Suprapubic skin (tissue), 4 donors: ENCODE data around the gene UBL5. TPM values are rescaled to one million over a fixed set of nuclear protein-coding genes. Genes with fewer than 3 reads are reported as not detected.

Source experiments
- DNase-seq, 2 donors: peaks; one replicate each; pipeline ENCODE4 v3.0.0-alpha.2; 2019; ENCODE audit warnings: low spot score in 2 of 2
- H3K27ac ChIP-seq: fragments of 200-600 bp; sonication (generic); one replicate; pipeline ENCODE4 v1.5.1; 2019
- H3K27me3 ChIP-seq: fragments of 200-600 bp; sonication (generic); one replicate; pipeline ENCODE4 v1.5.1; 2019
- H3K36me3 ChIP-seq: fragments of 200-600 bp; sonication (generic); one replicate; pipeline ENCODE4 v1.5.1; 2019
- H3K4me1 ChIP-seq: fragments of 200-600 bp; sonication (generic); one replicate; pipeline ENCODE4 v1.5.1; 2019
- H3K4me3 ChIP-seq: fragments of 200-600 bp; sonication (generic); one replicate; pipeline ENCODE4 v1.5.1; 2019; ENCODE audit warnings: mild to moderate bottlenecking
- H3K9me3 ChIP-seq: fragments of 200-600 bp; sonication (generic); one replicate; pipeline ENCODE4 v1.5.1; 2019
- CTCF ChIP-seq, 2 donors: fragments of 200-600 bp in 1 of 2; fragments of 450-650 bp in 1 of 2; sonication (generic) in 1 of 2; IDR thresholded peaks; one replicate each; pipeline ENCODE4 v1.5.1; 2016 to 2019; ENCODE audit warnings: antibody characterized with exemption in 2 of 2, mild to moderate bottlenecking in 1 of 2, moderate library complexity in 1 of 2
- EP300 ChIP-seq: sonication (generic); formaldehyde crosslinking; IDR thresholded peaks from one replicate; pipeline ENCODE4 v1.6.1; 2017; ENCODE audit warnings: antibody characterized with exemption
- POLR2A ChIP-seq, 2 donors: fragments of 450-650 bp; IDR thresholded peaks; one replicate each; pipeline ENCODE4 v1.6.1; 2017; ENCODE audit warnings: antibody characterized with exemption in 2 of 2, mild to moderate bottlenecking in 2 of 2, moderate library complexity in 2 of 2
- POLR2AphosphoS5 ChIP-seq, 3 donors: sonication (generic); formaldehyde crosslinking; IDR thresholded peaks; one replicate each; pipeline ENCODE4 v1.6.1; 2017; ENCODE audit warnings: antibody characterized with exemption in 3 of 3
- WGBS: methylation state at CpG from one replicate; pipeline ENCODE4 v1.1.5; 2018; 5-methylcytosine and 5-hydroxymethylcytosine counted together
- total RNA-seq, 4 donors: library from RNA; depleted of rRNA; stranded (reverse); fragments of >200 nt; gene quantifications; one replicate each; pipeline ENCODE4 v1.1.0, GENCODE V29; 2016

The UBL5 gene
- total RNA-seq, 4 donors from 2014 or later, result 170 to 337 (median 261) TPM

DNA sequence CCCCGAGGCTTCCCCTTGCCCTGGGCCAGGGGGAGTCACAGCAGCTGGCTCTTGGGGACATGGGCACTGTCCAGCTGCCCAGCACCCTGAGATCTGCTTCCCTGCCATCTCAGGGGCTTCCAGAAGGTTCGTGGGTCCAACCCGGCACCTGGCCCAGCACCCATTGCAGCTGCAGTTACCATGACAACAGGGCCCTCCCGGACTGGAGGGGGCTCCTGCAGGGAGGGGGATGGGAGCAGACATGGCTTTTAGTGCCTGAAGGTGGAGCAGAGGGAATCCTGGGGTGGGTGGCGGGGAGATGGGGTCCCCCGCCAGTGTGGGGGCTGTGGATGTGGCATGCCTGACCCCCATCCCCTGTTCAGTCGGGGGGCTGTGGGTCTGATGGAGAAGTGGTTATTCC, 22.1 kb downstream of the UBL5 start:
- TF ChIP-seq POLR2AphosphoS5 (IDR thresholded peaks at IDR 0.05) (no peak), CTCF (IDR thresholded peaks at IDR 0.05) (no peak), EP300 (no peak), POLR2A (IDR thresholded peaks at IDR 0.05) (no peak)
- no peaks in the 10 kb centered on the region for H3K27me3 ChIP-seq
- H3K27ac ChIP-seq, result no peak overlapping the region
- H3K4me1 ChIP-seq, result peaks cover 15% of the 10 kb centered on the region
- no peaks in the 10 kb centered on the region for H3K9me3 ChIP-seq
- no CpG with 5 or more reads among the region's 7 CpGs for WGBS
- no peak overlapping the region for H3K4me3 ChIP-seq
- H3K36me3 ChIP-seq, result peaks cover 50% of the 10 kb centered on the region
- DNase-seq, result no peak

GRCh38 chr19:9850235-9850959, 22.7 kb downstream of the UBL5 start:
- H3K4me1 ChIP-seq, result peaks cover 15% of the 10 kb centered on the region
- H3K27me3 ChIP-seq, result no peaks in the 10 kb centered on the region
- no peak overlapping the region for H3K4me3 ChIP-seq
- 63% methylated on average over 11 of the region's 19 CpGs for WGBS
- no peak for DNase-seq
- TF ChIP-seq POLR2AphosphoS5 (IDR thresholded peaks at IDR 0.05), result no peak
- TF ChIP-seq POLR2A (IDR thresholded peaks at IDR 0.05), result no peak
- no peak for TF ChIP-seq CTCF (IDR thresholded peaks at IDR 0.05)
- no peak for TF ChIP-seq EP300
- no peak overlapping the region for H3K27ac ChIP-seq
- peaks cover 47% of the 10 kb centered on the region for H3K36me3 ChIP-seq
- H3K9me3 ChIP-seq, result no peaks in the 10 kb centered on the region

- H3K4me1 ChIP-seq, result no peaks in the 10 kb centered on the region
- no peak overlapping the region for H3K27ac ChIP-seq
- no peaks in the 10 kb centered on the region for H3K9me3 ChIP-seq
- TF ChIP-seq POLR2AphosphoS5 (IDR thresholded peaks at IDR 0.05) (no peak), POLR2A (IDR thresholded peaks at IDR 0.05) (no peak), CTCF (IDR thresholded peaks at IDR 0.05) (no peak), EP300 (no peak)
- WGBS, result 94% methylated on average over 38 of the region's 38 CpGs
- no peak for DNase-seq
- H3K4me3 ChIP-seq, result no peak overlapping the region
- H3K36me3 ChIP-seq, result peaks cover 41% of the 10 kb centered on the region
- H3K27me3 ChIP-seq, result no peaks in the 10 kb centered on the region
These were observed 26.6 kb downstream of the UBL5 start for GRCh38 chr19:9854282-9854846.

- no peak for DNase-seq
- H3K9me3 ChIP-seq, result no peaks in the 10 kb centered on the region
- 98% methylated on average over 6 of the region's 9 CpGs for WGBS
- H3K4me1 ChIP-seq, result no peaks in the 10 kb centered on the region
- no peak overlapping the region for H3K27ac ChIP-seq
- H3K36me3 ChIP-seq, result peaks cover 35% of the 10 kb centered on the region
- H3K4me3 ChIP-seq, result no peak overlapping the region
- TF ChIP-seq POLR2AphosphoS5 (IDR thresholded peaks at IDR 0.05), result no peak
- H3K27me3 ChIP-seq, result no peaks in the 10 kb centered on the region
These were observed 28.9 kb downstream of the UBL5 start for GRCh38 chr19:9856609-9857008.

DNA sequence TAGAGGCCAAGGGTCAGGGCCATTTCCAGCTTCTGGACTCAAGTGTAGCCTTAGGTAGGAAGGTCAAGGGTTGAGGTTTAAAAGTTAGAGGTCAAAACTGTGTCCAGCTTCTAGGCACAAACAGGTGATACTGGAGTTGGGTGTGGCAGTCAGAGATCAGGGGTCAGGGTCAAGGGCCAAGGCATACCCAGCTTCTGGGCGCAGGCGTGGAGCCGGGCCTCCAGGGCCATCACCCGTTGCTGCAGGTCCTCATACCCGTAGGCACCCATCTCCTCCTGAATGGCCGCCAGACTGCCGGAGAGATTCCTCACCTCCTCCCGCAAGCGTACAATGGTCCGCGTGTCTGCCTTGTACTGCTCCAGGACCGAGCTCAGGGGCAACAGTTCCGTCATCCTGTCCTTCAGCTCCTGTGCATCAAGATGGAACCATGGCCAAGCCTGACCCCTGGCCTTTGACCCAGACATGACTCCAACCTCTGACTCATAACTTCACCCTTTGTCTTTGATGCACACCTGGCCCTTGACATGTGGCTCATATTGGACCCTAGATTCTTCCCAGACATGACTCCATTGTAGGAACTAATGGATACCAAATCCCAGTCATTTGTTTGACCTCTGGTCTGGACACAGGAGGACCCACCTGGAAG, 29.5 kb downstream of the UBL5 start:
- H3K4me3 ChIP-seq, result no peak overlapping the region
- H3K9me3 ChIP-seq, result no peaks in the 10 kb centered on the region
- peaks cover 35% of the 10 kb centered on the region for H3K36me3 ChIP-seq
- 91% methylated on average over 13 of the region's 13 CpGs for WGBS
- TF ChIP-seq CTCF (IDR thresholded peaks at IDR 0.05) (no peak), POLR2A (IDR thresholded peaks at IDR 0.05) (no peak), POLR2AphosphoS5 (IDR thresholded peaks at IDR 0.05) (no peak), EP300 (no peak)
- H3K27ac ChIP-seq, result no peak overlapping the region
- no peaks in the 10 kb centered on the region for H3K27me3 ChIP-seq
- H3K4me1 ChIP-seq, result no peaks in the 10 kb centered on the region
- no peak for DNase-seq
